Prostate gland (tissue), 2 donors: Measurements from ENCODE around the gene NPR3.

ENCODE experiments used
- POLR2A ChIP-seq: fragments of 450-650 bp; IDR thresholded peaks from one replicate; pipeline ENCODE4 v1.6.1; 2016; ENCODE audit warnings: antibody characterized with exemption, mild to moderate bottlenecking
- TF ChIP-seq, protein P1 (sequence below), 4 experiments: fragments of 200-600 bp in 2 of 4; fragments of 450-650 bp in 2 of 4; sonication (generic) in 2 of 4; IDR thresholded peaks; 1 replicate in 3 of 4; 2 replicates in 1 of 4; pipeline ENCODE4 v1.5.1; 2016 to 2019; ENCODE audit warnings: antibody characterized with exemption in 4 of 4, mild to moderate bottlenecking in 2 of 4, moderate library complexity in 2 of 4

DNA sequence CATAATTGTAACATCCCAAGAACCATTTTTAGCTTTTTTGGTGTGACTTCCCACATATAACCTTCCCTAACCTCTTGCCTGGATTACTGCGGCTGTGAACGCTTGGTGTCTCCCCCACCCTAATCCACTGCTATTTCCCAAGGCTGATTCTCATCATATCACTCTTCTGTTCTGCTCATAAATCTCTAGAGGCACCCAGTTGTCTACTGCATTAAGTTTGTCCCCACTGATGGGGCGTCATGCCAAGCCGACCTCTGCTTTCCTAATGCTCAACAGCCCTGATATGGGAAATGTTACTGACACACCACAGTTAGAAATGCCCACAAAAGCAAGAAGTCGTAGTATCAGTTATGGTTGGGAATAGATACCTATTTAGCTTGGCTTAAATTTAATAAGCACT, 24.4 kb downstream of the NPR3 start:
- no peak for TF ChIP-seq POLR2A
- TF ChIP-seq, protein P1, sequence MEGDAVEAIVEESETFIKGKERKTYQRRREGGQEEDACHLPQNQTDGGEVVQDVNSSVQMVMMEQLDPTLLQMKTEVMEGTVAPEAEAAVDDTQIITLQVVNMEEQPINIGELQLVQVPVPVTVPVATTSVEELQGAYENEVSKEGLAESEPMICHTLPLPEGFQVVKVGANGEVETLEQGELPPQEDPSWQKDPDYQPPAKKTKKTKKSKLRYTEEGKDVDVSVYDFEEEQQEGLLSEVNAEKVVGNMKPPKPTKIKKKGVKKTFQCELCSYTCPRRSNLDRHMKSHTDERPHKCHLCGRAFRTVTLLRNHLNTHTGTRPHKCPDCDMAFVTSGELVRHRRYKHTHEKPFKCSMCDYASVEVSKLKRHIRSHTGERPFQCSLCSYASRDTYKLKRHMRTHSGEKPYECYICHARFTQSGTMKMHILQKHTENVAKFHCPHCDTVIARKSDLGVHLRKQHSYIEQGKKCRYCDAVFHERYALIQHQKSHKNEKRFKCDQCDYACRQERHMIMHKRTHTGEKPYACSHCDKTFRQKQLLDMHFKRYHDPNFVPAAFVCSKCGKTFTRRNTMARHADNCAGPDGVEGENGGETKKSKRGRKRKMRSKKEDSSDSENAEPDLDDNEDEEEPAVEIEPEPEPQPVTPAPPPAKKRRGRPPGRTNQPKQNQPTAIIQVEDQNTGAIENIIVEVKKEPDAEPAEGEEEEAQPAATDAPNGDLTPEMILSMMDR (IDR thresholded peaks at IDR 0.05) = no peak
